Fibroblast of mammary gland (primary cell): Measurements from ENCODE around the gene GABPB1.
"Not testable (repeated sequence)": the region's sequence is repeated elsewhere in the genome, so short reads cannot be mapped to it uniquely, and the experiment has no call there.

ENCODE experiments used
- DNase-seq: peaks from one replicate; pipeline ENCODE4 v3.0.0-alpha.2; 2010; ENCODE audit warnings: low read depth
- H3K4me3 ChIP-seq: 2 replicates; pipeline ENCODE4 v1.5.1; 2011; ENCODE audit warnings: low read depth, mild to moderate bottlenecking, low read length, moderate library complexity; ENCODE audit not compliant: control insufficient read depth
- CTCF ChIP-seq: conservative IDR thresholded peaks from 2 replicates; pipeline ENCODE4 v1.5.1; 2011; ENCODE audit warnings: low read depth, low read length, inconsistent platforms; ENCODE audit not compliant: control insufficient read depth, insufficient read depth

The GABPB1 gene

GRCh38 chr15:50354838-50355618, at the start of gene GABPB1:
GABPB1 (minus strand) TSS chr15:50355198; CDS start chr15:50309798, 45,400 bp downstream.
- peak; percentile 91 for DNase-seq
- no peak for TF ChIP-seq CTCF
- H3K4me3 ChIP-seq, result peak within 1 kb of the TSS; percentile 96

- H3K4me3 ChIP-seq, result not testable (repeated sequence)
- peak; percentile 2 for DNase-seq
Measured at GRCh38 chr15:50391561-50391960, 36.6 kb upstream of the GABPB1 start.

- TF ChIP-seq CTCF, result no peak
- no peak overlapping the region for H3K4me3 ChIP-seq
- DNase-seq, result no peak
Measured at GRCh38 chr15:50390554-50391264, 35.7 kb upstream of the GABPB1 start.

GRCh38 chr15:50382408-50382807, 27.4 kb upstream of the GABPB1 start:
- DNase-seq, H3K4me3 ChIP-seq: not testable (repeated sequence)

GRCh38 chr15:50381438-50381837, 26.4 kb upstream of the GABPB1 start:
- no peak for TF ChIP-seq CTCF
- no peak for DNase-seq

GRCh38 chr15:50380089-50380488, 25.1 kb upstream of the GABPB1 start:
- H3K4me3 ChIP-seq, result no peak overlapping the region
- peak; percentile 56 for DNase-seq
- no peak for TF ChIP-seq CTCF

More at GRCh38 chr15:50381438-50381837, 26.4 kb upstream of the GABPB1 start:
- H3K4me3 ChIP-seq, result no peak overlapping the region

- DNase-seq, H3K4me3 ChIP-seq: not testable (repeated sequence)
Measured at GRCh38 chr15:50379413-50379812, 24.4 kb upstream of the GABPB1 start.

GRCh38 chr15:50378776-50379175, 23.8 kb upstream of the GABPB1 start:
- no peak overlapping the region for H3K4me3 ChIP-seq
- DNase-seq, result no peak
- TF ChIP-seq CTCF, result no peak
